K562 (cell line): Measurements from ENCODE around the gene SHISA6.

Experiments
- ARNT ChIP-seq, 2 experiments: fragments of 450-650 bp; IDR thresholded peaks; 2 replicates each; pipeline ENCODE4 v1.6.1; 2016; ENCODE audit warnings: mild to moderate bottlenecking in 1 of 2
- CHCHD3 ChIP-seq: fragments of 250-450 bp; sonication (Bioruptor Pico); IDR thresholded peaks from 2 replicates; pipeline ENCODE4 v2.1.2; 2022; ENCODE audit warnings: mild to moderate bottlenecking
- HNRNPL ChIP-seq: fragments of 200-400 bp; formaldehyde crosslinking; IDR thresholded peaks from 2 replicates; pipeline ENCODE4 v1.6.1; 2017; ENCODE audit warnings: low read depth, mild to moderate bottlenecking, low read length
- NFE2L1 ChIP-seq: fragments of 450-650 bp; IDR thresholded peaks from 2 replicates; pipeline ENCODE4 v1.6.1; 2016; ENCODE audit warnings: missing genetic modification characterization, low read depth, mild to moderate bottlenecking, missing compliant biosample characterization, moderate library complexity, borderline replicate concordance
- TCF7L2 ChIP-seq: fragments of 150-350 bp; IDR thresholded peaks from 2 replicates; pipeline ENCODE4 v1.6.1; 2016; ENCODE audit warnings: low read depth, mild to moderate bottlenecking, low read length, moderate library complexity
- ZNF175 ChIP-seq: fragments of 200-800 bp; sonication (Bioruptor generic); IDR thresholded peaks from 2 replicates; pipeline ENCODE4 v1.6.1; 2016; ENCODE audit warnings: low read depth, mild to moderate bottlenecking, missing genetic modification characterization, missing compliant biosample characterization

GRCh38 chr17:11300201-11300600 is 59.2 kb downstream of the SHISA6 start:
- TF ChIP-seq ZNF175 (CRISPR knock-in tag): no peak
- TF ChIP-seq TCF7L2: no peak
- no peak for TF ChIP-seq ARNT (IDR thresholded peaks at IDR 0.05)
- no peak for TF ChIP-seq CHCHD3 (CRISPR knock-in tag)
- no peak for TF ChIP-seq NFE2L1 (tag)
- no peak for TF ChIP-seq HNRNPL
